ENCODE measurements around the gene HOXC9. TPM values are rescaled to one million over a fixed set of nuclear protein-coding genes. Genes with fewer than 3 reads are reported as not detected.

The HOXC9 gene
- total and polyA plus RNA-seq, 2 of the 8 experiments (the other 6 are each of a cell fraction or from before 2014, with no cell fraction given): not detected

- Histone ChIP-seq H2BK15ac (ENCODE audit: low read length) (no peak overlapping the region), H3K4me1 (replicated peaks in 1 of 4; ENCODE audit: control insufficient read depth in 3 of 4, insufficient read depth in 4 of 4, low read length in 3 of 4) (peaks cover 0 to 8% (median 2%) of the 10 kb centered on the region in 4 experiments; a peak in 4 of 7 replicates), H3K9ac (replicated peaks in 1 of 4; ENCODE audit: extremely low read depth in 1 of 4, low read depth in 3 of 4, low read length in 3 of 4) (no peak overlapping the region), H2AK5ac (ENCODE audit: low read depth, low read length) (no peak overlapping the region), H2BK120ac (replicated peaks; ENCODE audit: low read depth, low read length) (no peak overlapping the region), H3K4ac (replicated peaks; ENCODE audit: insufficient read length, low read depth, low read length) (no peak overlapping the region), H4K5ac (ENCODE audit: insufficient read length, low read depth, low read length) (no peak overlapping the region), H3K9me3 (ENCODE audit: insufficient read depth in 2 of 2, low read depth in 1 of 2, low read length in 1 of 2) (no peaks in the 10 kb centered on the region; a peak in 1 of 4 replicates), H3K14ac (ENCODE audit: insufficient read length) (no peak overlapping the region), H3K79me1 (ENCODE audit: low read depth, low read length) (no peaks in the 10 kb centered on the region), H3K4me2 (ENCODE audit: insufficient read depth in 1 of 2, low read depth in 2 of 2, low read length in 2 of 2) (no peak overlapping the region; a peak in 1 of 4 replicates), H2BK12ac (ENCODE audit: low read depth, low read length) (no peak overlapping the region), H4K20me1 (replicated peaks in 1 of 2; ENCODE audit: control insufficient read depth in 1 of 2, insufficient read depth in 2 of 2, low read length in 2 of 2) (peaks cover 15 to 23% of the 10 kb centered on the region in 2 experiments), H3K27me3 (replicated peaks in 1 of 4; ENCODE audit: control insufficient read depth in 3 of 4, extremely low read depth in 1 of 4, insufficient read depth in 3 of 4, low read length in 3 of 4) (peaks cover 96 to 100% (median 98%) of the 10 kb centered on the region in 4 experiments), H2BK5ac (ENCODE audit: low read depth, low read length) (no peak overlapping the region), H3K36me3 (ENCODE audit: control insufficient read depth in 2 of 4, insufficient read depth in 4 of 4, low read length in 3 of 4) (peaks cover 0 to 8% (median 0%) of the 10 kb centered on the region in 4 experiments; a peak in 1 of 8 replicates), H3K18ac (ENCODE audit: extremely low read depth, low read length) (no peak overlapping the region), H4K91ac (replicated peaks; ENCODE audit: insufficient read length, low read length) (no peak overlapping the region), H3K56ac (replicated peaks; ENCODE audit: insufficient read length, low read depth, low read length) (no peak overlapping the region), H2AFZ (ENCODE audit: low read length) (no peak overlapping the region), H2BK20ac (ENCODE audit: low read length) (no peak overlapping the region), H4K8ac (ENCODE audit: extremely low read depth, insufficient read depth, low read length) (no peak overlapping the region), H3K23ac (ENCODE audit: insufficient read length) (no peak overlapping the region), H3K27ac (ENCODE audit: low read depth, low read length) (no peak overlapping the region), H3K79me2 (ENCODE audit: control insufficient read depth in 1 of 2, insufficient read depth in 2 of 2, low read length in 2 of 2) (no peaks in the 10 kb centered on the region), H3K23me2 (ENCODE audit: low read depth, low read length) (no peaks in the 10 kb centered on the region), H3K4me3 (ENCODE audit: extremely low read depth in 1 of 4, insufficient read depth in 2 of 4, low read depth in 3 of 4, low read length in 4 of 4) (no peak overlapping the region)
- ChIA-PET POLR2A (ENCODE audit: partially characterized antibody) (interaction anchor here (0.6 to 1.0 kb wide), 4 partner anchors 9 to 41 kb away, joined by 3 to 4 read pairs (median 3); no protein-coding TSS in a partner anchor), CTCF (ENCODE audit: partially characterized antibody) (interaction anchor here (1.0 to 20.0 kb wide), 13 partner anchors 11 to 181 kb away, joined by 3 to 339 read pairs (median 5); partner anchors contain the start of genes HOXC10, HOXC4 and SMUG1)
- WGBS, 2 experiments (ENCODE audit: extremely low coverage in 1 of 2, insufficient coverage in 1 of 2, insufficient read length in 1 of 2, insufficient replicate concordance in 2 of 2, low coverage in 1 of 2, low lambda C conversion rate in 2 of 2, missing lambda C conversion rate in 1 of 2): 10% methylated on average over 39 of the region's 57 CpGs; no CpG with 5 or more reads in 1 of the 2 experiments
- DNase-seq (ENCODE audit: low read depth in 1 of 2, low spot score in 2 of 2) (no peak), FAIRE-seq (no peak)
- TF ChIP-seq SUZ12 (IDR thresholded peaks at IDR 0.05; ENCODE audit: low read length) (peak; percentile 97), EZH2 (IDR thresholded peaks at IDR 0.05; ENCODE audit: low read depth, low read length, severe bottlenecking) (peak; percentile 95), SAP30 (IDR thresholded peaks at IDR 0.05; ENCODE audit: insufficient read depth, insufficient replicate concordance, low read length) (no peak), RNF2 (IDR thresholded peaks at IDR 0.05; ENCODE audit: borderline replicate concordance, low read depth, low read length, missing control alignments, poor library complexity, severe bottlenecking) (peak; percentile 82)
- TF ChIP-seq, protein P1, sequence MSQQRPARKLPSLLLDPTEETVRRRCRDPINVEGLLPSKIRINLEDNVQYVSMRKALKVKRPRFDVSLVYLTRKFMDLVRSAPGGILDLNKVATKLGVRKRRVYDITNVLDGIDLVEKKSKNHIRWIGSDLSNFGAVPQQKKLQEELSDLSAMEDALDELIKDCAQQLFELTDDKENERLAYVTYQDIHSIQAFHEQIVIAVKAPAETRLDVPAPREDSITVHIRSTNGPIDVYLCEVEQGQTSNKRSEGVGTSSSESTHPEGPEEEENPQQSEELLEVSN (IDR thresholded peaks at IDR 0.05): no peak
Observed at GRCh38 chr12:54033980-54034784, 34.2 kb downstream of the HOXC9 start.
